ENCODE data around the gene BCAR3.

GRCh38 chr1:93705892-93706500 is 24.4 kb upstream of the BCAR3 start:
- TF ChIP-seq CTCF (IDR thresholded peaks at IDR 0.05) (no peak), POLR2A (IDR thresholded peaks at IDR 0.05) (no peak), POLR2AphosphoS5 (IDR thresholded peaks at IDR 0.05) (no peak)

Data from prostate gland (tissue), 2 donors.